Fibroblast of skin of right quadriceps (primary cell): ENCODE measurements around the gene FN3K.

Experiments used
- DNase-seq: peaks from one replicate; pipeline ENCODE4 v3.0.0-alpha.2; 2013

The FN3K gene

DNA sequence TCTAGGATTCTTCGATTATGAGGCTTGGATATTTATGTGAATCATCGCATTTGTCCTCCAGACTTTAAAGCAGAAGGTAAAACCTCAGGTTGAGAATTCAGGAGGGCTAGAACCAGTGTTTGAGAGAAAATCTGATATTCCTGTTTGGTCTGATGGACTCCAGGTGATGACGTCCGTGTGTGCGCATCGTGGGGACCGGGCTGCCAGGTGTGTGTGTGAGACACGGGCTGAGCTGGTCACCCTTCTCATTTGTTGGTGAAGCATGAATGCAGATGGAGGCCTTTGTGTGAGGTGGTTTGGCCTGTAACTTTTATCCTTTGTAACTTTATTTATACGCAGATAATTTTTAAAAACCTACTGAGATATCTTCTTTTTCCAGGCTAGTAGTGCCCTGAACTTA lies 61.6 kb downstream of the FN3K start:
- DNase-seq = no peak

DNA sequence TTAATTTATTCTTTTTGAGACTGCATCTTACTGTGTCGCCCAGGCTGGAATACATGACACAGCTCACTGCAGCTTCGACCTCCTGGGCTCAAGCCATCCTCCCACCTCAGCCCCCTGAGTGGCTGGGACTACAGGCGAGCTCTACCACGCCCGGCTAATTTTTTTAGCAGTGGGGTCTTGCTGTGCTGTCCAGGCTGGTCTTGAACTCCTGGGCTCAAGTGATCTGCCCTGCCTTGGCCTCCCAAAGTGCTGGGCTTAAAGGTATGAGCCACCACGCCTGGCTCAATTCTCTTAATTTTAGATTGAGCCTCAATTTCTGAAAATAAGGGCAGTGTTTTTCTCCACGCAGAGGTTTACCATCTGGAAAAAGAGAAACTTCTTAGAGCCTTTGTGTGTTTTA lies 63.3 kb downstream of the FN3K start:
- DNase-seq = no peak

DNA sequence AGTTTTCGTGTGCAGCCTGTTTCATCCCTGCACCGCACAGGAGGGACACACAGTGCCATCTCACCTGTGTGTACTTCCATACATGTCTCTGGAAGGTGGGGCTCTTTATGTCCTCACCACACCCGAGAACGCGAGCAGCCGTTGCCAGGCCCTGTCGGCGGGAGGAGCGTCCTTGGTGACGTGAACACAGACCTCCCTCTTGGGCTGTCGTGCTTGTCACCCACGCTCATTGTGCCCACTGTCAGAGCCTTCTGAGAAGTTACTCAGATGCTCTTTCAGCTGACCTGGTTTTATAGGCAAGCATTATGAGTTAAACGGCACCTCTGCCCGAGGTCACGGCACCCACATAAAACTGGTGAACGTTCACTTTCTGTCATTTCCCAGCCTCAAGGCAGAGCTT lies 64.2 kb downstream of the FN3K start:
- no peak for DNase-seq
